ENCODE data around the gene C19orf53. TPM values are rescaled to one million over a fixed set of nuclear protein-coding genes. Genes with fewer than 3 reads are reported as not detected.
A peak's percentile ranks its signal among the peaks of the same experiment; 100 is the strongest.

Gene C19orf53
- total and polyA plus RNA-seq, 2 of the 13 experiments (the other 11 are each of a cell fraction or from before 2014, with no cell fraction given), result 129 to 130 TPM

DNA sequence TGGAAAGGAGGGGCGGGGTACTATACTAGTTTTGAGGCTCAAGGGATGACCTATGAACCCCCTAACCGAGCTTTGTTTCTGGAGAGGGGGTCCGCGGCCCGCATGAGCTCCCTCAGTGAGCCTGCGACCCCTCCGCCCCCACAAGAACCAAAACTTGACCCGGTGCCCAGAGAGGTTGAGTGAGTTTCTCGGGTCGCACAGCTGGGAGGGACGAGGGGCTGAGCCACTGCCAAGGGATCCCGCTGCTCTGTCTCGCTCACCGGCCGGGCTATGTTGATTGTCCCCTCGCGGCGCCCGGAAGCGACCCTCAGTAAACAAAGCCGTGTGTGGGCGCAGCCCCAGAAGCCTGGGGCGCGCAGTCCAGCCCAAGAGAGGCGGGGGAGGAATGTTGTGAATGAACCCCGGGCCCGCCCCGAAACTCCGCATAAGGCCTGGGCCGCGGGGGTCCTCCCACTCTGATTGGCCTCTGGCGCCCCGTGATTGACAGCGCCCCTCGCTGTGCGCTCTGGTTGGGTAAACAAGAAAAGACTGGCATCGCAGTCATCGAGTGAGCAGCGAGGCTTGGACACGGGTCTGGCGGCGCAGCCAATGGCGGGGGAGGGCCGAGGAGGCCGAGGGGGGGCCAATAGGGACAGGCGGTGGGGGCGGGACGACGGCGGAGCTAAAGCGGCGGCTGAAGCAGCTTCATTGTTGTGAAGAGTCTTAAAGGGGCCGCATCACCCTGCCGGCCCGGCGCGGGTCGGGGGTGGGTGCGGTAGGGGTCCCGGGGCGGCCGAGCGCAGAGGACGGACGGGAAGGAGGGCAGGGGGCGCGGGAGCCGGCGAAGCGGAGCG is 20.7 kb downstream of the C19orf53 start, which contains the start of gene ZSWIM4 (continued):
- TF ChIP-seq ZNF773 (CRISPR knock-in tag; IDR thresholded peaks at IDR 0.05; ENCODE audit: borderline replicate concordance), result no peak
- TF ChIP-seq CCDC6 (CRISPR knock-in tag; IDR thresholded peaks at IDR 0.05), result 0 out of 2 replicates have a peak, but pooled peaks have one; percentile 31
- TF ChIP-seq HES4 (CRISPR knock-in tag; IDR thresholded peaks at IDR 0.05; ENCODE audit: borderline replicate concordance), result no peak
- TF ChIP-seq ZNF160 (CRISPR knock-in tag; IDR thresholded peaks at IDR 0.05), result no peak
- TF ChIP-seq, protein P1, sequence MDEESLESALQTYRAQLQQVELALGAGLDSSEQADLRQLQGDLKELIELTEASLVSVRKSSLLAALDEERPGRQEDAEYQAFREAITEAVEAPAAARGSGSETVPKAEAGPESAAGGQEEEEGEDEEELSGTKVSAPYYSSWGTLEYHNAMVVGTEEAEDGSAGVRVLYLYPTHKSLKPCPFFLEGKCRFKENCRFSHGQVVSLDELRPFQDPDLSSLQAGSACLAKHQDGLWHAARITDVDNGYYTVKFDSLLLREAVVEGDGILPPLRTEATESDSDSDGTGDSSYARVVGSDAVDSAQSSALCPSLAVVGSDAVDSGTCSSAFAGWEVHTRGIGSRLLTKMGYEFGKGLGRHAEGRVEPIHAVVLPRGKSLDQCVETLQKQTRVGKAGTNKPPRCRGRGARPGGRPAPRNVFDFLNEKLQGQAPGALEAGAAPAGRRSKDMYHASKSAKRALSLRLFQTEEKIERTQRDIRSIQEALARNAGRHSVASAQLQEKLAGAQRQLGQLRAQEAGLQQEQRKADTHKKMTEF (CRISPR knock-in tag; IDR thresholded peaks at IDR 0.05), result peak; percentile 55; the same call in 1 of the 2 replicates
- no peak for TF ChIP-seq TOE1 (CRISPR knock-in tag; IDR thresholded peaks at IDR 0.05)
- TF ChIP-seq MIXL1 (CRISPR knock-in tag; IDR thresholded peaks at IDR 0.05), result no peak
- TF ChIP-seq MTA1 (CRISPR knock-in tag; IDR thresholded peaks at IDR 0.05; ENCODE audit: borderline replicate concordance), result peak; percentile 35; the same call in 1 of the 2 replicates
- TF ChIP-seq ZNF619 (CRISPR knock-in tag; IDR thresholded peaks at IDR 0.05), result no peak
- no peak for TF ChIP-seq TMF1 (CRISPR knock-in tag; IDR thresholded peaks at IDR 0.05; ENCODE audit: low read depth)
- TF ChIP-seq SALL1 (CRISPR knock-in tag; IDR thresholded peaks at IDR 0.05), result 0 out of 2 replicates have a peak, but pooled peaks have one; percentile 22
- no peak for TF ChIP-seq MAF1 (CRISPR knock-in tag; IDR thresholded peaks at IDR 0.05; ENCODE audit: borderline replicate concordance)
- no peak; the same call in 1 of the 2 replicates for TF ChIP-seq CBX5 (CRISPR knock-in tag; IDR thresholded peaks at IDR 0.05; ENCODE audit: borderline replicate concordance)
- TF ChIP-seq MTERF4 (CRISPR knock-in tag; IDR thresholded peaks at IDR 0.05), result no peak
- no peak for TF ChIP-seq ZNF562 (CRISPR knock-in tag; IDR thresholded peaks at IDR 0.05; ENCODE audit: borderline replicate concordance)
- TF ChIP-seq, protein P2, sequence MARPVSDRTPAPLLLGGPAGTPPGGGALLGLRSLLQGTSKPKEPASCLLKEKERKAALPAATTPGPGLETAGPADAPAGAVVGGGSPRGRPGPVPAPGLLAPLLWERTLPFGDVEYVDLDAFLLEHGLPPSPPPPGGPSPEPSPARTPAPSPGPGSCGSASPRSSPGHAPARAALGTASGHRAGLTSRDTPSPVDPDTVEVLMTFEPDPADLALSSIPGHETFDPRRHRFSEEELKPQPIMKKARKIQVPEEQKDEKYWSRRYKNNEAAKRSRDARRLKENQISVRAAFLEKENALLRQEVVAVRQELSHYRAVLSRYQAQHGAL (CRISPR knock-in tag; IDR thresholded peaks at IDR 0.05; ENCODE audit: not compliant biosample characterization), result no peak
- no peak for TF ChIP-seq ZFP1 (CRISPR knock-in tag; IDR thresholded peaks at IDR 0.05)
- TF ChIP-seq ZC3H13 (CRISPR knock-in tag; IDR thresholded peaks at IDR 0.05), result no peak
- TF ChIP-seq ZNF33B (CRISPR knock-in tag; IDR thresholded peaks at IDR 0.05), result no peak
- TF ChIP-seq TCF12 (IDR thresholded peaks at IDR 0.05), result no peak
- no peak for TF ChIP-seq TCF12 (CRISPR knock-in tag; IDR thresholded peaks at IDR 0.05)
- no peak for TF ChIP-seq SP140L (CRISPR knock-in tag; IDR thresholded peaks at IDR 0.05; ENCODE audit: borderline replicate concordance)
- no peak for TF ChIP-seq SIX4 (CRISPR knock-in tag; IDR thresholded peaks at IDR 0.05)
- TF ChIP-seq NCOA1 (CRISPR knock-in tag; IDR thresholded peaks at IDR 0.05), result no peak
- no peak for TF ChIP-seq MBD4 (IDR thresholded peaks at IDR 0.05; ENCODE audit: borderline replicate concordance, low read length)
- no peak for TF ChIP-seq MXI1 (IDR thresholded peaks at IDR 0.05; ENCODE audit: borderline replicate concordance, low read depth, low read length)
- TF ChIP-seq CTCF (CRISPR knock-in tag; IDR thresholded peaks at IDR 0.05), result no peak
- no peak for TF ChIP-seq ZNF382 (CRISPR knock-in tag; IDR thresholded peaks at IDR 0.05; ENCODE audit: borderline replicate concordance)

All from HepG2 (cell line).